ENCODE measurements around the gene CYB561A3. TPM values are rescaled to one million over a fixed set of nuclear protein-coding genes. Genes with fewer than 3 reads are reported as not detected.

The CYB561A3 gene
- total RNA-seq, 1 experiment from 2014 or later, result 135 TPM

DNA sequence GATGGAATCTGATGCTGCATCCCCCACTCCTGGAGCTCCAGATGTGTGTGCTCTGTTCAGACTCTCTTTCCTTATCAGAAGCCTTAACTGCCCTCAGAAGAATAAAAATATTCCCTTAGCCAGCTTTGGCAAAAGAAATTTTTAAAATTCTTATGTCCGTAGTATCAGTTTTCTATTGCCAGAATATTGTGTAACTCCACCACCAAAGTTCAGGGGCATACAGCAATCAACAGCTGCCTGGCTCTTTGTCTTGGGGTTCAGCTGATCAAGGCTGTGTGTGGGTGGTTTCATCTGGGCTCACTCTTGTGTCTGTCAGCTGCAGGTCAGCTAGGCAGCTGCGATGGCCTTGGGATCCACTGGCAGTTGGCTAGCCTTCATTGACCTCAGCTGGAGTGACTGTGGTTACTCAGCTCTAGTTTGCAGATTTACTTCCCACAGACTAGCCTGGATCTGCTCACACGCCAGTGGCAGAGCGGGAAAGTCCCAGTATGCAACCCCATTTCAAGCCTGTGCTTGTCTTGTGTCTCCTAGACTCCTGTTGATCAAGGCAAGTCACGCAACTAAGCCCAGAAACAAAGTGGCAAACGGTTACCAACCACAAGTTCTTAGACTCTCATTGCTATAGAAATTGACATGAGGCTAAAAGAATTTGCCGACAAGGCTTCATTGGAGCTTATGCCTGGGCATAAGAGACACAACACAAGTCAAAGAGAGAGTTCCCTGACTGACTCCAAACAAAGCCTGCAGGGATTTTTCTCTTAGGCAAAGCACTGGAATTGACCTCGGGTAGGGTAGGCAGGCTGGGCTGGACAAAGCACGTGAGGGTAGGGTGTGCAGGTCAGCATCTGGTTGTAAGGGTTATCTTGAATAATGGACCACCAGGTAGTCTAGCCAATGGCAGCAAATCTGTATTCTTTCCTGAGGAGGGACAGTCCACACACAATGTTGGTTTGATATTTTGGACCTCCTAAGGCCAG is 8.0 kb upstream of the CYB561A3 start:
- DNase-seq (ENCODE audit: low read depth), result peak; percentile 100

DNA sequence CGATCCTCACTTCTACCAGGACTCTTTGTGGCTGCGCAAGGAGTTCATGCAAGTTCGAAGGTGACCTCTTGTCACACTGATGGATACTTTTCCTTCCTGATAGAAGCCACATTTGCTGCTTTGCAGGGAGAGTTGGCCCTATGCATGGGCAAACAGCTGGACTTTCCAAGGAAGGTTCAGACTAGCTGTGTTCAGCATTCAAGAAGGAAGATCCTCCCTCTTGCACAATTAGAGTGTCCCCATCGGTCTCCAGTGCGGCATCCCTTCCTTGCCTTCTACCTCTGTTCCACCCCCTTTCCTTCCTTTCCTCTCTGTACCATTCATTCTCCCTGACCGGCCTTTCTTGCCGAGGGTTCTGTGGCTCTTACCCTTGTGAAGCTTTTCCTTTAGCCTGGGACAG is 7.0 kb upstream of the CYB561A3 start:
- DNase-seq (ENCODE audit: low read depth), result no peak

DNA sequence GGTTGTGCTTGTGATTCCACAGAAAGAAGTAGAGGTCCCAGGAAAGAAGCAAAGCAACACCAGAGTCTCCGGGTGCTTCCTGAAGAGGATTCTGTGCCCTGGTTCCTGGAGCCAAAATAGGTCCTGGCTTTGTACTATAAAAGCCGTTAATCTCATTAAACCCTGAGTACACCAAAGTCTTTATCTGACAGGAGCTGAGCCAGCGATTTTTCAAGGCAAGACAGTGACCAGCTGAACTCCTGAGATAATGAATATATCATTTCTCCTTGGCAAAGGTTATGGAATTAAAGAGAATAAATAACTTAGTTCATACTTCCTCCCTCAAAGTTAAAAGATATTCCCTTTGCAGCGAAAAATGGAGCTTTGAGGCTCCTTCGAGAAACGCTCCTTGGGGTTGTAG is 5.7 kb upstream of the CYB561A3 start:
- no peak for DNase-seq (ENCODE audit: low read depth)

DNA sequence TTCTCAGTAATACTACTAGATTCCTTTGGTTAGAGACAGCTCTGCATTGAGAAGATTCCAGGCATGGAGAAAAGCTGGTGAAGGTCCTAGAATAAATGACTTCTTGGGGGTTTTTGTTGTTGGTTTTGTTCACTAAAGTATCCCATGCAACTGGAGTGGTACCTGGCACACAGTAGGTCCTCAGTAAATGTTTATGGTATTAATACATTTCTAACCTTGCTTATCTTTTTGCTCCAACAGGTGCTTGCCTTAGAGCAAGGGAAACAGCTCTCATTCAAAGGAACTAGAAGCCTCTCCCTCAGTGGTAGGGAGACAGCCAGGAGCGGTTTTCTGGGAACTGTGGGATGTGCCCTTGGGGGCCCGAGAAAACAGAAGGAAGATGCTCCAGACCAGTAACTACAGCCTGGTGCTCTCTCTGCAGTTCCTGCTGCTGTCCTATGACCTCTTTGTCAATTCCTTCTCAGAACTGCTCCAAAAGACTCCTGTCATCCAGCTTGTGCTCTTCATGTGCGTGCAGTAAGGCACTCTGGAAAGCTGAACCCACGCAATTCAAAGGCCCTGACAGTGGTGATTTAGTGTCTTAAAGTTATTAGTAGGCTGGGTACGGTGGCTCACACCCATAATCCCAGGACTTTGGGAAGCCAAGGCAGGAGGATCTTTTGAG is 2.5 kb upstream of the CYB561A3 start:
- no peak for DNase-seq (ENCODE audit: low read depth)

DNA sequence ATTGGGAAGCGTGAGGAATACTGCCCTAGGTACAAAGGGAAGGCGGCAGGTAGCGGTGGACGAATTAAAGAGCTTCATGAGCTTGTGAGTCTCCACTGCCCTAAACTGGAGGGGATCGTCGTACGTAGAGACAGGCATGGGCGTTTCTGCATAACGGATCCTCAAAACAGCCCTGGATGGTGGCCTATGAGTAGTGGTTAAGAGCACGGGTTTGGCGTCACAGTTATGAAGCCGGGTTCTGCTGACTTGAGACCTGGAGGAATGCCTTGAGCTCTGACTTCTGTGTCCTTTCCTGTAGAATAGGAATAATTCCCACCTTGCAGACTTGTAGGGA is 827 bp upstream of the CYB561A3 start:
- peak; percentile 46 for DNase-seq (ENCODE audit: low read depth)

DNA sequence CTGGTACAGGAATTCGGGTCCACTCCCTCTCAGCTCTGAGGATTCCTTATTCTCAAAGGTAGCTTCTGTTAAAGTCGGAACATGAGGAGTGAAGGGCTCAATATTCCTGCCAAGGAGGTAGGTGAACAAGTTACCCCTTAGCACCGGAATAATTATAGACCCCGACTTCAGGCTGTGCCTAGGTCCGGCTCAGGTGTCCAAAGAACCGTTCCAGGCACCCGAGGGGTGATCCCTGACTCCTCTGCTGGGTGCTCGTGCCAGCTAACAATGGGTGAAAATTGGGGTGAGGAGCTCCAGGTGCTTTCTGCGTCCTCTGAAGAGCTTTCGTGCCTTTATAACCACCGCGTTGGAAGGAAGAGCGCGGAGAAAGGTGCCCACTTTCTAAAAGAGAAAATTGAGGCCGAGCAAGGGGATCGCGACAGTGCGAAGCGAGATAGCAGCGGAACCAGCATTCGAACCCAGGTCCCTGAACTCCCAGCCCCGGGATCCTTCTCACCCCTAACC is 393 bp downstream of the CYB561A3 start:
- DNase-seq (ENCODE audit: low read depth), result no peak

DNA sequence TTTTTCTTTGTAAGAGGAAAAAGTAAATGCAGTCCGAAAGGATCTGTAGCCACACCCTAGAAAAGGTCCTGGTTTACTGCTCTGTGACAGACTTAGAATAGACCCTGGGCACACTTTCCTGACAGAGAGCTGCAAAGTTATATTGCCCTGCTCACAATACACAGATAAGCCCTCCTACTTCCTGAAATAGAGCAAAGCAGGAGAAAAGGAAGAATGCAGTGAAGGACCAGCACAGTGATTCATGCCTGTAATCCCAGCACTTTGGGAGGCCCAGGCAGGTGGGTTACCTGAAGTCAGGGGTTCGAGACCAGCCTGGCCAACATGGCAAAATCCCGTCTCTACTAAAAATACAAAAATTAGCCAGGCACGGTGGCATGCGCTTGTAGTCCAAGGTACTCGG is 2.2 kb downstream of the CYB561A3 start:
- no peak for DNase-seq (ENCODE audit: low read depth)

DNA sequence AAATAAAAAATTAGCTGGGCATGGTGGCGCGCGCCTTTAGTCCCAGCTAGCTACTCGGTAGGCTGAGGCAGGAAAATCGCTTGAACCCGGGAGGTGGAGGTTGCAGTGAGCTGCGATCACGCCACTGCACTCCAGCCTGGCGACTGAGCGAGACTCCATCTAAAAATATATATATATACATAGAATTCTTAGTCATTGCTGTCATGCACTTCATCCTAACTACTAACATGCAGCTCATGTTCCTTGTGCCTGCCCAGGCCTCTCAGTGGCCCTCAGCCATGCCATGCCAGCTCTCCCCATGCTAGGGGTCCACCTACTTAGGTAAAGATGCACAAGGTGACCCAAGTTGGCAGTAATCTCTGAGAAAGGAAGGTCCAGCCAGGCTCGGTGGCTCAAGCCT is 3.1 kb downstream of the CYB561A3 start:
- no peak for DNase-seq (ENCODE audit: low read depth)

DNA sequence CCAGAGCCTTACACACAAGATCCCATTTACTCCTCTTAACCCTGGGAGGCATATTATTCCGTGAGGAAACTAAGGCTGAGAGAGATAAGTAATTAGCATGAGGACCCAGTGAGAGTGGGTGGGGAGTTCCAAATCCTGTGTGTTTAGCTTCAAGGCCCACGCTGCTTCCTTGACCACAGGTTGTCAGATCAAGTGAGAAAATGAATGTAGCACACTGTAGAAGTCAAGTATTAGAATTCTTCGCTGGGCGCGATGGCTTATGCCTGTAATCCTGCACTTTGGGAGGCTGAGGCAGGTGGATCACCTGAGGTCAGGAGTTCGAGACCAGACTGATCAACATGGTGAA is 3.8 kb downstream of the CYB561A3 start:
- no peak for DNase-seq (ENCODE audit: low read depth)

DNA sequence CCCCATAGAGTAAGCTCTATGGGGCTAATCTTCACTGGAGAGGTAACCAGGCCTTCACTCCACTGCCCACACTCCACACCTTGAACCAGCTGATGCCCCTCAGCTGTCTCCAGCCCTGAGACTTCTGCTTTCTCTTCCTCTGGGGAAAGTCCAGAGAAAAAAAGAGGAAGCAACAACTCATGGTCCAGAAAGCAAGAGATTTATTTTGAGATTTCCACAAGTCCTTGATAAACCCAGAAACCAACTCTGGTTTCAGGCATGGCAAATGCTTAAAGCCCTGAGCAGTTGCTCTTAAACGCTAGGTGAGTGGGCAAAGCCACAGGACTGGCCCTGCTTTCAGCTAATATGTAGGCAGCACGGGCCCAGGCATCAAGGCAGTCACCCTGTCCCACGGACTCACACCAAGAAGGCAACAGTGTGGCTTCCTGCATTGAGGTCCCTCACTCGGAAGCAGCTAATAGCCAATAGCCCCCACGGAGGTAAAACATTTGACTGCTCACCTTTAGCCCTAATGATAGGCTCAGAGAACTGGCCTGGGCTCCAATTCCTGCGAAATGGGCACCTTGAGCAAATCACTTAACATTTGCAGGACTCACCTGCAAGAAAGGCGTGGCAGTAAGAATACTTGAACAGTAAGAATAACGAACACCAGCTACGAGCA is 4.3 kb downstream of the CYB561A3 start:
- no peak for DNase-seq (ENCODE audit: low read depth)

DNA sequence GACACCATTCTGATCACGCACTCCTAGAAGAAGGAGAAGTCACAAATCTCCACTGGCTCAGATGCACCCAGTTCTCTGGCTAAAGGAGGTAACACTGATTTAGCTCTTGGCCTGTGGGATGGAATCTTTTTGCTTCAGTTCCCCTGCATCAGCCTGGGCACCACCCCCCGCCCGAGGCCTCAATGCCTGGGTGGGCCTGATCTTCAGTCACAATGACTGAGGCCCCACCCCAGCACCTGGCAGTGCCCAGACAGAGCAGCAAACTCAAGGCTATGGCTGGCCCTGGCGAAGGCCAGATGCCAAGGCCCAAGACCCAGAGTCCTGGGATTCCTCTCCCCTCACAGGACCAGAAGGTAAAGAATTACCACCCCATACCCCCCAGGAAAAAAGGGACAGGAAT is 5.0 kb downstream of the CYB561A3 start:
- DNase-seq (ENCODE audit: low read depth), result no peak

DNA sequence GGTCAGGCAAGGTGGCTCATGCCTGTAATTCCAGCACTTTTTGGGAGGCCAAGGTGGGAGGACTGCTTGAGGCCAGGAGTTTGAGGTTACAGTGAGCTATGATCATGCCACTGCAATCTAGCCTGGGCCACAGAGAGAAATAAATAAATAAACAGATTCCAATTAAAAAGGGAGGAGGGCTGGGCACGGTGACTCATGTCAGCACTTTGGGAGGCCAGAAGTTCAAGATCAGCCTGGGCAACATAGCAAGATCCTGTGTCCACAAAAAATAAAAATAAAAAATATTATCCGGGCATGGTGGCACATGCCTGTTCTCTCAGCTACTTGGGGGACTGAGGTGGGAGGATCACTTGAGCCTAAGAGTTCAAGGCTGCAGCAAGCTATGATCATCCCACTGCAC is 7.5 kb downstream of the CYB561A3 start:
- no peak for DNase-seq (ENCODE audit: low read depth)

DNA sequence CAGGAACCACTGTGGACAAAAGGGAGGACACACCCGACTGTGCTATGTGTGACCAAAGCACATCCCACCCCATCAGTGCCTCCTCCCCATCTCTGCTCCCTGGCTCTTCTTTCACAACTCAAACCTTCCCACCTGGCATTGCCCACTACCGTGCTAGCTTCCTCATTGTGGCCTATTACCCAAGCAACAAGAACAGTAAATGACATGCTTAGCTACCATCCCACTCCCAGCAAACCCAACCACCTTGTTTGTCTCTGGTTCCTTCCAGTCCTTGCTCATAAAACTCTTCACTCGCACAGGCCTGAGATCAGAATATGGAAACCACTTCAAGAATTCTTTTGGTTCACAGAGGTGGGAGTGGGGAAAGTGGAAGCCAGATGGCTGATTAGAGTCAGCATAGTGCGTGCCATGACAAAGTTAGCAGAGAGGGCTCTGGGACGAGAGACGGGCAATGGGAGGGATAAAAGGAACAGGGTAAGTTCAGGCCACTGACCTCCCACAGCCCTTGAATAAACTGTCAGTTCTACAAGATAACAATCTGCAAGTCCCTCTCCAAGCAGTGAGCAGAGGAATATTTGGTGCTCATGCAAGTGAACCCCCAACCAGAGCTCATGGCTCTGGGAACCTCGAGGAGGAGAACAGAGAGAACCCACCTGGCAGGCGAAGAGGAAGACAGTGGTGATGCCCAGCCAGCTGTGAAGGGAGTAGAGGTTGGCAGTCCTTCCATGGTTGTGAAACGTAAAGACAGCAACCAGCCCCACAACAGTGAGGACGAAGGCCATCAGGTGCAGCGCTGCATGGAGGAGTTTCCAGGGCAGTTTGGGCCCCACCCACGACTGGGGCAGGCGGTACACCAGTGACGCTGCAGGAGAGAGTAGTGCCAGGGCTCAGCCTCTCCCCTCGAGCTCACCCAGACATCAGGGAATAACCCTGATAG is 8.3 kb downstream of the CYB561A3 start:
- no peak for DNase-seq (ENCODE audit: low read depth)

DNA sequence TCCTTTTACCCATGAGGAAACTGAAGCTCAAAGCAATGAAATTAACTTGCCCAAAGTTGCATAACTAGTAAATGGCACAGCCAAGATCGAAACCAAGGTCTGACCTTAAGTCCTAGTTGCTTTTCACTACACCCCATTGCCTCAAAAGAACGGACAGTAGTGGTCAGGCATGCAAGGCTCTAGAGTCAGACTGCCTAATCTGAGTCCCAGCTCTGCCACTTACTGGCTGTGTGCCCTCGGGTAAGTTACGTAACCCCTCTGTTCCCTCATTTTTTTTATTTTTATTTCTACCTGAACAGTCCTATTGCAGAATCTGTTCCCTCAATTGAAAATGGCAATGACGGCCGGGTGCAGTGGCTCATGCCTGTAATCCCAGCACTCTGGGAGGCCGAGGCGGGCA is 9.6 kb downstream of the CYB561A3 start:
- DNase-seq (ENCODE audit: low read depth), result no peak

DNA sequence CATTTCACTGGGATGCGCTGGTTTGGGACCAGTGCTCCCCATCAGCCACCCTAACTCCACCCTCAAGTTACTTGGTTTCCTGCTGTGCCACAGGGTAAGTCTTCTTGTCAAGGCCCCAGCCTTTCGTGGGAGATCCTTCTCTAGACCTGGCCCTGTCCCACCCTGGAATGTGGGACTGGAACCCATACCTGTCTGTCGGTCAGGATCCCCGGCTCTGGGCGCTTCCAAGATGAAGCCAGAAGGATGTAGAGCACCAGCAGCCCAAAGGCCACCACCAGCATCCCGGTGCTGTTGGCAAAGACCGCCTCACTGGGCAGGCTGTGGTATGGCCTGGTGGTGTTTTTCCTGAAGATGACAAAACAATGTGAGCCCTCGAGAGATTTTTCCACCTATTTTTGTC is 10.9 kb downstream of the CYB561A3 start:
- DNase-seq (ENCODE audit: low read depth), result no peak

DNA sequence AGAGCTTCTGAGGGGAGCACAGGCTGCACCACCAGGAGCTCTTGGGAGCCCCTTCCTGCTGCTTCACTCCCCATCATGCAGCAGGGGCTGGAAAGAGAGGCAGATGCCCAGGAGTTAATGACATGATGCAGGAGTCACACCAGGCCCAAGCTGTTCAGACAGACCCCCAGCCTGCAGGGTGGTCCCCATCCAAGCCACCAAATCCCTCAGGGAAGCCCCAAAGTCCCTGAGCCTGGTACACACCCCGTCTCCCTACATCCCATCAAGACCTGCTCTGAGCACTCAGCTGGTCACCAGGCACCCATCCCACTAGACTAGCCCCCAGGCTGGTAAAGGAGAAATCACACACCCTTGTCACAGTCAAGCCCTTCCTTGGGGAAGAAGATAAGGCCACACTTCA is 11.3 kb downstream of the CYB561A3 start:
- no peak for DNase-seq (ENCODE audit: low read depth)

DNA sequence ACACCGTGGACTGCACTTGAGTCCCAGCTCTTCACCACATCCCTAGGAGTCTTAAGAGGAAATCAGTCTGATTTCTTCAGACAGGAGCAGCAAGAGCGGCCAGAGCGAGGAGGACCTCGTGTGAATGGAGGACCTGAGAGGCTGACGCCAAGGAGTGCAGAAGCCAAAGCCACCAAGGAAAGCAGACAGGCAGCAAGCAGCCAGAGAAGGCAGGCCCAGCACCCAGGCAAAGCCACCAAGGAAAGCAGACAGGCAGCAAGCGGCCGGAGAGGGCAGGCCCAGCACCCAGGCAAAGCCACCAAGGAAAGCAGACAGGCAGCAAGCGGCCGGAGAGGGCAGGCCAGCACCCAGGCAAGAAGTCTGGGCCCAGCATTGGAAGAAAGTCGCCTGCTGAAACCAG is 11.8 kb downstream of the CYB561A3 start:
- no peak for DNase-seq (ENCODE audit: low read depth)

DNA sequence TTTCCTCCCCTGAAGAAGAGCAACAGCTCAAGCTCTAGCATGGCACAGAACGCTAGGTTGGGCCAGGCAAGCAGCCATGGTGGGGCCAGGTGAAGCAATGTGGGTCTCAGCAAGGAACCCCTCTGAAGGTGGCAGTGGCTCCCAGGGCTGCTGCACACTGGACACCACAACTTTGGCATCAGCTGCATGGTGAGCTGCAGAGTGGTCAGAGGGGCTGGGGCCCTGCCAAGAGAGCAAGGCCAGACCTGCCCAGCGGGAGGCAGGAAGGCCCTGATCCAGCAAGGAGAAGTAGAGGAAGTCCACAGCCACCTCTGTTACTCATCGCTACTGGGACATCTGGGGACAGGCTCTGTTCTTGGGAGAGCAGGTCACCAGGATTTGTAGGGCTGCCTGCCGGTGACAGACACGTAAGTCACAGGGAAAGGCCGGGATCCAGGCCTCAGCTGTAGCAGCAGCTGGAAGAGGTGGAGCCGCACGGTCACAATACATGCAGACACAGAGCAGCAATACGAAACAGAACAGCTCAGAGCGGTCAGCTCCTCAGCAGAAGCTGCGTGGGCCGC is 12.4 kb downstream of the CYB561A3 start:
- no peak for DNase-seq (ENCODE audit: low read depth)

DNA sequence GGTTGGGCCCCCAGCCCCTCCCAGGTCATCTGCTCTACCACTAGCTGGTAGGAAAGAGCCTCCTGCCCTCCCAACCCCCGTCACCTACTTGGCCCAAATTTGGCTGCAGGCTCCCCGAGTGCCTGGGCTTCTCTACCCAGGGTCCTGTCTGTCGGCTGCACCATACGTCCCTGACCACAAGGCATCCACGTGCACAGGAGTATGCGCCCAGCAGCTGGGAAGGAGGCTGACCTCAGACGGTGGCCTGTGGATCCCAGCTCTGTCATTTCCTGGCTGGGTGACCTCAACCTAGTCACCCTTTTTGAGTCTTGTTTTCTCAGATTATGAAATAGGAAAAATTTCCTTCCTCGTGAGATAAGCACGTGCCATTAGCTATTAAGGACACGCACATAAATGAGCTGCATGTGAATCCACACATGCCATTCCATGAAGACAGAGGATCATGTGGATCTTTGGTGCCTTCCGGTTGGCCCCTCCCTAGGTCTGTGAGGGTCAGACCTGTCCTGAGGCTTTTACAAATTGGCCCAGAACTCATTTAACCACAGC is 13.7 kb downstream of the CYB561A3 start:
- DNase-seq (ENCODE audit: low read depth), result peak; percentile 47

DNA sequence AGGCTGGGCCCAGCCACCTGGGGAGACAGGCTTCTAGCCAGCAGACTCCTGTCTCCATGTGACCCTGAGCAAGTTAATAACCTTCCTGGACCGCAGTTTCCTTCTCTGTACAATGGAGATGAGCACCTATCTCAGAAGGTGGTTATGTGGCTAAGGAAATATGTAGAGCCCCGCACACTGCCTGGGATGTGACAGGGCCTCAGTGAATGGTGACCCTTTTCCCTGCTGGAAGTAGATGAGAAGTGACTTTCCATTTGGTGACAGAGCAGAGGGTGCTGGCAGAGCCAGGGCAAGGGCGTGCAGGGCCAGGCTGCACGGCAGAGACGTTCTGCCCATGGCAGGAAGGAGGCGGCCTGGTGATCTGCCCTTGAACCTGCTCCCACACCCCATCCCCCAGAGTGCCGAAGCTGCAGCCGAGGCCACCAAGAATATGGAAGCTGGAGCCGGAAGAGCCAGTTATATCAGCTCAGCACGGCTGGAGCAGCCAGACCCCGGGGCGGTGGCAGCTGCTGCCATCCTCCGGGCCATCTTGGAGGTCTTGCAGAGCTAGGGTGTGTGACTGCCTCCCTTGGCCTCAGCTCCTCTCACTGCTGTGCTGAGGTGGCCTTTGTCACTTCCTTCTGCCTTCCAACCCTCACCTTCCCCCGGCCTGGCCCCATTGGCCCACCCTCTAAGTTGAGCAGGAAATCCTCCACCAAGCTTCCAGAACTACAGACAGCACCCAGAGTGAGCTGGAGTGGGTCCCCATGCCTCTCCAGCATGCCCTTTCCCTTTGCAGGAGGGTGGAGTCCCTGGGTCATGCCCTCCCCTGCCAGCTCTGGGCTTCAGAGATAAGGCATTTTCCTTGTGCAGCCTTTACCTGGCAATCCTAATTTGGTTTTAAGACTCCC is 15.5 kb downstream of the CYB561A3 start:
- DNase-seq (ENCODE audit: low read depth), result no peak

Data from LHCN-M2 (cell line).